ENCODE results near the gene GLYATL1.
"Not testable (repeated sequence)": the region's sequence is repeated elsewhere in the genome, so short reads cannot be mapped to it uniquely, and the experiment has no call there.

GRCh38 chr11:59002006-59002405, 62.7 kb downstream of the GLYATL1 start:
- not testable (repeated sequence) for TF ChIP-seq CTCF (conservative IDR thresholded peaks at IDR 0.05; ENCODE audit: low read length); EZH2phosphoT487 (IDR thresholded peaks at IDR 0.05; ENCODE audit: borderline replicate concordance)

All from Loucy (cell line).